Smooth muscle cell (in vitro differentiated cells): ENCODE results near the gene CCDC138. TPM values are rescaled to one million over a fixed set of nuclear protein-coding genes. Genes with fewer than 3 reads are reported as not detected.

Source experiments
- DNase-seq: peaks from one replicate; lab custom pipeline; 2025; ENCODE audit not compliant: unreplicated experiment; lab: John Stamatoyannopoulos, UW
- H2AFZ ChIP-seq: fragments of 200-600 bp; sonication (generic); 2 replicates; pipeline ENCODE4 v1.6.0; 2016; ENCODE audit warnings: antibody characterized with exemption, low read depth, mild to moderate bottlenecking
- H3F3A ChIP-seq: fragments of 200-600 bp; sonication (generic); 2 replicates; pipeline ENCODE4 v1.6.0; 2017; ENCODE audit warnings: antibody characterized with exemption, low read depth
- H3K27ac ChIP-seq: fragments of 200-600 bp; sonication (generic); 2 replicates; pipeline ENCODE4 v1.5.1; 2016; ENCODE audit warnings: low read depth, mild to moderate bottlenecking
- H3K27me3 ChIP-seq: fragments of 200-600 bp; sonication (generic); 2 replicates; pipeline ENCODE4 v1.6.1; 2016; ENCODE audit warnings: low read depth, mild to moderate bottlenecking
- H3K36me3 ChIP-seq: fragments of 200-600 bp; sonication (generic); 2 replicates; pipeline ENCODE4 v1.5.1; 2016; ENCODE audit warnings: low read depth
- H3K4me1 ChIP-seq: fragments of 200-600 bp; sonication (generic); 2 replicates; pipeline ENCODE4 v1.5.1; 2016; ENCODE audit warnings: low read depth
- H3K4me2 ChIP-seq: fragments of 200-600 bp; sonication (generic); 2 replicates; pipeline ENCODE4 v1.6.0; 2016; ENCODE audit warnings: mild to moderate bottlenecking
- H3K4me3 ChIP-seq: fragments of 200-600 bp; sonication (generic); 2 replicates; pipeline ENCODE4 v1.5.1; 2016; ENCODE audit warnings: mild to moderate bottlenecking
- H3K79me2 ChIP-seq: fragments of 200-600 bp; sonication (generic); 2 replicates; pipeline ENCODE4 v1.6.0; 2016; ENCODE audit warnings: low read depth, mild to moderate bottlenecking
- H3K9ac ChIP-seq: fragments of 200-600 bp; sonication (generic); 2 replicates; pipeline ENCODE4 v1.6.0; 2016; ENCODE audit warnings: low read depth
- H3K9me3 ChIP-seq: fragments of 200-600 bp; sonication (generic); replicated peaks from 2 replicates; pipeline ENCODE4 v1.5.1; 2016; ENCODE audit warnings: low read depth
- H4K20me1 ChIP-seq: fragments of 200-600 bp; sonication (generic); 2 replicates; pipeline ENCODE4 v1.6.0; 2016; ENCODE audit warnings: low read depth
- WGBS: methylation state at CpG from one replicate; pipeline ENCODE4 v1.1.7; 2016; ENCODE audit warnings: low lambda C conversion rate; 5-methylcytosine and 5-hydroxymethylcytosine counted together
- polyA plus RNA-seq: library from polyadenylated mRNA; unstranded; fragments of >200 nt; fragmentation: Nextera tagmentation; extraction: Ambion mirVana; gene quantifications from 2 replicates; pipeline ENCODE4 v1.2.1, GENCODE V29; 2016
- total RNA-seq: library from RNA; depleted of rRNA; stranded (reverse); fragments of >200 nt; gene quantifications from 2 replicates; pipeline ENCODE4 v1.2.3, GENCODE V29; 2014
- TF ChIP-seq, protein P1 (sequence below): fragments of 200-600 bp; sonication (generic); IDR thresholded peaks from 2 replicates; pipeline ENCODE4 v1.5.1; 2017; ENCODE audit warnings: borderline replicate concordance, mild to moderate bottlenecking, antibody characterized with exemption; ENCODE audit not compliant: insufficient read depth, poor library complexity, severe bottlenecking

CCDC138 gene
- total and polyA plus RNA-seq, 2 experiments from 2014 or later = 2.7 to 5.9 TPM

GRCh38 chr2:108878276-108878675 lies 91.7 kb downstream of the CCDC138 start:
- H4K20me1 ChIP-seq = no peaks in the 10 kb centered on the region
- no peaks in the 10 kb centered on the region for H3K4me1 ChIP-seq
- H3K36me3 ChIP-seq = peaks cover 3% of the 10 kb centered on the region
- no peak overlapping the region for H3K9ac ChIP-seq
- TF ChIP-seq, protein P1, sequence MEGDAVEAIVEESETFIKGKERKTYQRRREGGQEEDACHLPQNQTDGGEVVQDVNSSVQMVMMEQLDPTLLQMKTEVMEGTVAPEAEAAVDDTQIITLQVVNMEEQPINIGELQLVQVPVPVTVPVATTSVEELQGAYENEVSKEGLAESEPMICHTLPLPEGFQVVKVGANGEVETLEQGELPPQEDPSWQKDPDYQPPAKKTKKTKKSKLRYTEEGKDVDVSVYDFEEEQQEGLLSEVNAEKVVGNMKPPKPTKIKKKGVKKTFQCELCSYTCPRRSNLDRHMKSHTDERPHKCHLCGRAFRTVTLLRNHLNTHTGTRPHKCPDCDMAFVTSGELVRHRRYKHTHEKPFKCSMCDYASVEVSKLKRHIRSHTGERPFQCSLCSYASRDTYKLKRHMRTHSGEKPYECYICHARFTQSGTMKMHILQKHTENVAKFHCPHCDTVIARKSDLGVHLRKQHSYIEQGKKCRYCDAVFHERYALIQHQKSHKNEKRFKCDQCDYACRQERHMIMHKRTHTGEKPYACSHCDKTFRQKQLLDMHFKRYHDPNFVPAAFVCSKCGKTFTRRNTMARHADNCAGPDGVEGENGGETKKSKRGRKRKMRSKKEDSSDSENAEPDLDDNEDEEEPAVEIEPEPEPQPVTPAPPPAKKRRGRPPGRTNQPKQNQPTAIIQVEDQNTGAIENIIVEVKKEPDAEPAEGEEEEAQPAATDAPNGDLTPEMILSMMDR = no peak
- WGBS = 50% methylated on average over 2 of the region's 2 CpGs
- H3K4me2 ChIP-seq = no peak overlapping the region
- no peak overlapping the region for H2AFZ ChIP-seq
- H3K79me2 ChIP-seq = no peaks in the 10 kb centered on the region
- DNase-seq = no peak
- H3K27ac ChIP-seq = no peak overlapping the region
- no peak overlapping the region for H3K4me3 ChIP-seq
- no peaks in the 10 kb centered on the region for H3F3A ChIP-seq
- peaks cover 7% of the 10 kb centered on the region for H3K9me3 ChIP-seq
- H3K27me3 ChIP-seq = no peaks in the 10 kb centered on the region

GRCh38 chr2:108884619-108885018 lies 98.0 kb downstream of the CCDC138 start:
- no peak overlapping the region for H3K9ac ChIP-seq
- 76% methylated on average over 6 of the region's 6 CpGs for WGBS
- no peaks in the 10 kb centered on the region for H4K20me1 ChIP-seq
- H3K4me3 ChIP-seq = no peak overlapping the region
- TF ChIP-seq, protein P1 = no peak
- no peaks in the 10 kb centered on the region for H3F3A ChIP-seq
- DNase-seq = no peak
- H3K36me3 ChIP-seq = peaks cover 2% of the 10 kb centered on the region
- H3K4me2 ChIP-seq = no peak overlapping the region
- no peaks in the 10 kb centered on the region for H3K79me2 ChIP-seq
- no peaks in the 10 kb centered on the region for H3K4me1 ChIP-seq
- no peak overlapping the region for H2AFZ ChIP-seq
- H3K27me3 ChIP-seq = no peaks in the 10 kb centered on the region
- H3K9me3 ChIP-seq = peaks cover 7% of the 10 kb centered on the region
- H3K27ac ChIP-seq = no peak overlapping the region

- TF ChIP-seq, protein P1 = no peak
- no peak overlapping the region for H3K4me3 ChIP-seq
These were observed 103.3 kb downstream of the CCDC138 start for GRCh38 chr2:108889907-108890306.

GRCh38 chr2:108893277-108893676 lies 106.7 kb downstream of the CCDC138 start:
- Histone ChIP-seq H3K27me3 (no peaks in the 10 kb centered on the region), H3K27ac (no peak overlapping the region), H3K9me3 (no peaks in the 10 kb centered on the region), H3K79me2 (no peaks in the 10 kb centered on the region), H3K36me3 (peaks cover under 1% of the 10 kb centered on the region), H2AFZ (no peak overlapping the region), H3K4me2 (no peak overlapping the region), H3K4me1 (no peaks in the 10 kb centered on the region), H4K20me1 (no peaks in the 10 kb centered on the region), H3K9ac (no peak overlapping the region), H3K4me3 (no peak overlapping the region), H3F3A (no peaks in the 10 kb centered on the region)
- WGBS = 68% methylated on average over 1 of the region's 1 CpG
- TF ChIP-seq, protein P1 = no peak
- no peak for DNase-seq

More at GRCh38 chr2:108889907-108890306, 103.3 kb downstream of the CCDC138 start:
- Histone ChIP-seq H3K4me1 (no peaks in the 10 kb centered on the region), H2AFZ (no peak overlapping the region), H4K20me1 (no peaks in the 10 kb centered on the region), H3K4me2 (no peak overlapping the region), H3K36me3 (peaks cover 2% of the 10 kb centered on the region), H3K27ac (no peak overlapping the region), H3K79me2 (no peaks in the 10 kb centered on the region), H3K9ac (no peak overlapping the region), H3F3A (no peaks in the 10 kb centered on the region), H3K27me3 (no peaks in the 10 kb centered on the region), H3K9me3 (no peaks in the 10 kb centered on the region)
- DNase-seq = no peak
- 95% methylated on average over 1 of the region's 1 CpG for WGBS
